HepG2 (cell line): ENCODE results near the gene TTC31.

Source experiments
- GTF3A ChIP-seq: sonication (generic); formaldehyde crosslinking; conservative IDR thresholded peaks from 2 replicates; pipeline ENCODE4 v1.4.0; 2020; ENCODE audit warnings: mild to moderate bottlenecking, missing genetic modification reagents
- KAT2B ChIP-seq: fragments of 150-350 bp; IDR thresholded peaks from 2 replicates; pipeline ENCODE4 v1.6.1; 2014; ENCODE audit warnings: low read depth, low read length, borderline replicate concordance
- KDM5A ChIP-seq: fragments of 200-600 bp; sonication (generic); IDR thresholded peaks from 2 replicates; pipeline ENCODE4 v1.7.0; 2018; ENCODE audit warnings: antibody characterized with exemption, mild to moderate bottlenecking, low read length, borderline replicate concordance
- RFX5 ChIP-seq: IDR thresholded peaks from 2 replicates; pipeline ENCODE4 v1.6.1; 2011; ENCODE audit warnings: low read depth, low read length, improper control_type of control experiment
- TOPORS ChIP-seq: sonication (generic); formaldehyde crosslinking; IDR thresholded peaks from 2 replicates; pipeline ENCODE4 v1.8.0; 2023; ENCODE audit warnings: mild to moderate bottlenecking, missing genetic modification reagents
- XRCC5 ChIP-seq: fragments of 200-400 bp; formaldehyde crosslinking; optimal IDR thresholded peaks from 2 replicates; pipeline ENCODE3; 2017; ENCODE audit warnings: mild to moderate bottlenecking, low read length
- ZFP1 ChIP-seq: IDR thresholded peaks from 2 replicates; pipeline ENCODE4 v1.6.1; 2016

GRCh38 chr2:74540291-74540690 is 57.4 kb downstream of the TTC31 start:
- TF ChIP-seq KAT2B = no peak
- TF ChIP-seq GTF3A (CRISPR knock-in tag) = no peak
- TF ChIP-seq TOPORS (CRISPR knock-in tag) = no peak
- no peak for TF ChIP-seq ZFP1 (CRISPR knock-in tag)
- no peak for TF ChIP-seq XRCC5
- no peak for TF ChIP-seq KDM5A
- TF ChIP-seq RFX5 = no peak
